Endometrial microvascular endothelial cells (primary cell): ENCODE results near the gene GREM2. TPM values are rescaled to one million over a fixed set of nuclear protein-coding genes. Genes with fewer than 3 reads are reported as not detected.

Source experiments
- in situ Hi-C: cut with HindIII; loops from 2 replicates; pipeline ENCODE4 v1.10.0; 2017; ENCODE audit warnings: low sequenced_read_pairs, low pct_unique_long_range_greater_than_20kb; ENCODE audit errors: inconsistent ontology term
- total RNA-seq: library from RNA; depleted of rRNA; stranded (reverse); fragments of >200 nt; gene quantifications from one replicate; pipeline ENCODE4 v1.2.3, GENCODE V29; 2015; ENCODE audit errors: inconsistent ontology term

Gene GREM2
- total RNA-seq, 1 donor from 2014 or later, result not detected

- in situ Hi-C loops, result no loop called here
These were observed 133.4 kb downstream of the GREM2 start for GRCh38 chr1:240478536-240478935.

- in situ Hi-C loops, result no loop called here
These were observed 136.1 kb downstream of the GREM2 start for GRCh38 chr1:240475832-240476231.

GRCh38 chr1:240474133-240474614, 137.8 kb downstream of the GREM2 start:
- in situ Hi-C loops, result no loop called here

- in situ Hi-C loops, result no loop called here
These were observed 143.3 kb downstream of the GREM2 start for GRCh38 chr1:240468656-240469055.

- in situ Hi-C loops, result no loop called here
These were observed 144.1 kb downstream of the GREM2 start for GRCh38 chr1:240467895-240468294.

- in situ Hi-C loops, result no loop called here
These were observed 145.4 kb downstream of the GREM2 start for GRCh38 chr1:240466509-240466908.

GRCh38 chr1:240465531-240465940, 146.4 kb downstream of the GREM2 start:
- in situ Hi-C loops, result no loop called here

GRCh38 chr1:240464099-240464498, 147.9 kb downstream of the GREM2 start:
- in situ Hi-C loops, result no loop called here

GRCh38 chr1:240462766-240463395, 149.1 kb downstream of the GREM2 start:
- in situ Hi-C loops, result no loop called here

- in situ Hi-C loops, result no loop called here
These were observed 149.7 kb downstream of the GREM2 start for GRCh38 chr1:240462277-240462676.

GRCh38 chr1:240457203-240457602, 154.8 kb downstream of the GREM2 start:
- in situ Hi-C loops, result no loop called here

- in situ Hi-C loops, result no loop called here
These were observed 156.6 kb downstream of the GREM2 start for GRCh38 chr1:240455228-240455821.

- in situ Hi-C loops, result no loop called here
These were observed 166.6 kb downstream of the GREM2 start for GRCh38 chr1:240445369-240445768.

- in situ Hi-C loops, result no loop called here
These were observed 170.3 kb downstream of the GREM2 start for GRCh38 chr1:240441669-240442068.
